ENCODE measurements around the gene KLK15.

Gene KLK15, protein sequence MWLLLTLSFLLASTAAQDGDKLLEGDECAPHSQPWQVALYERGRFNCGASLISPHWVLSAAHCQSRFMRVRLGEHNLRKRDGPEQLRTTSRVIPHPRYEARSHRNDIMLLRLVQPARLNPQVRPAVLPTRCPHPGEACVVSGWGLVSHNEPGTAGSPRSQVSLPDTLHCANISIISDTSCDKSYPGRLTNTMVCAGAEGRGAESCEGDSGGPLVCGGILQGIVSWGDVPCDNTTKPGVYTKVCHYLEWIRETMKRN

GRCh38 chr19:50833117-50833801, at the start of gene KLK15:
TSS of gene KLK15 (minus strand) at chr19:50833574. CDS start at chr19:50831492, 2,082 bp downstream.
- no peak for FAIRE-seq

GRCh38 chr19:50882188-50882587, 48.8 kb upstream of the KLK15 start:
- no peak for FAIRE-seq

- no peak for FAIRE-seq
Observed at GRCh38 chr19:50880241-50880640, 46.9 kb upstream of the KLK15 start.

DNA sequence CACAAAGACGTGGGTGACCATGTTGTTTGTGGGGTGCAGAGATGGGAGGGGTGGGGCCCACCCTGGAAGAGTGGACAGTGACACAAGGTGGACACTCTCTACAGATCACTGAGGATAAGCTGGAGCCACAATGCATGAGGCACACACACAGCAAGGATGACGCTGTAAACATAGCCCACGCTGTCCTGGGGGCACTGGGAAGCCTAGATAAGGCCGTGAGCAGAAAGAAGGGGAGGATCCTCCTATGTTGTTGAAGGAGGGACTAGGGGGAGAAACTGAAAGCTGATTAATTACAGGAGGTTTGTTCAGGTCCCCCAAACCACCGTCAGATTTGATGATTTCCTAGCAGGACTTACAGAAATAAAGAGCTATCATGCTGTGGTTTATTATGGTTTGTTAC, 45.5 kb upstream of the KLK15 start:
- FAIRE-seq = no peak

GRCh38 chr19:50877338-50877737, 44.0 kb upstream of the KLK15 start:
- no peak for FAIRE-seq

DNA sequence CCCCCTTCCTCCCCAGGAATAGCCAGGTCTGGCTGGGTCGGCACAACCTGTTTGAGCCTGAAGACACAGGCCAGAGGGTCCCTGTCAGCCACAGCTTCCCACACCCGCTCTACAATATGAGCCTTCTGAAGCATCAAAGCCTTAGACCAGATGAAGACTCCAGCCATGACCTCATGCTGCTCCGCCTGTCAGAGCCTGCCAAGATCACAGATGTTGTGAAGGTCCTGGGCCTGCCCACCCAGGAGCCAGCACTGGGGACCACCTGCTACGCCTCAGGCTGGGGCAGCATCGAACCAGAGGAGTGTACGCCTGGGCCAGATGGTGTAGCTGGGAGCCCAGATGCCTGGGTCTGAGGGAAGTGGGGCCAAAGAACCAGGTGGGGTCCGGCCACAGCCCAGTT, 43.1 kb upstream of the KLK15 start:
- FAIRE-seq = peak; percentile 39

GRCh38 chr19:50875795-50876422, 42.5 kb upstream of the KLK15 start:
- FAIRE-seq = no peak

DNA sequence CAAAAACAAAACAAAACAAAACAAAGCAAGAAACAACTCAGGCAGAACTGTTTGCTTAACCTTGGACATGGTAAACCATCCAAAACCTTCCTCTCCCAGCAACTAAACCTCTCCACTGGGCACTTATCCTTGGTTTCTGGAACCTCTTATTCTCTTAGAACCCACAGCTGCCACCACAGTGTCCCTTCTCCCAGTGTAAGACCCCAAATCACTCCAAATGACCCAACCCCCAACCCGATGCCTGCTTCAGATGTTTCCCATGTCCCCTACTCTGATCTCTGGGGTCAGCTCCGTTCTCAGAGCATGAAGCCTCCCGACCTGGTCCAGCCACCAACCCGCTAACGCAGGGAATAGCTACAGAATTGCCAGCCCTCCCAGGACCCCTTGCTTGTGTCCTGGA, 40.8 kb upstream of the KLK15 start:
- FAIRE-seq = no peak

DNA sequence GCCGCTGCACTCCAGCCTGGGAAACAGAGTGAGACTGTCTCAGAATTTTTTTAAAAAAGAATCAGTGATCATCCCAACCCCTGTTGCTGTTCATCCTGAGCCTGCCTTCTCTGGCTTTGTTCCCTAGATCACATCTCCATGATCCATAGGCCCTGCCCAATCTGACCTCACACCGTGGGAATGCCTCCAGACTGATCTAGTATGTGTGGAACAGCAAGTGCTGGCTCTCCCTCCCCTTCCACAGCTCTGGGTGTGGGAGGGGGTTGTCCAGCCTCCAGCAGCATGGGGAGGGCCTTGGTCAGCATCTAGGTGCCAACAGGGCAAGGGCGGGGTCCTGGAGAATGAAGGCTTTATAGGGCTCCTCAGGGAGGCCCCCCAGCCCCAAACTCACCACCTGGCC, 39.7 kb upstream of the KLK15 start, which contains the start of gene KLK2:
KLK2 (plus strand) TSS at position 384 of the 400 bp plus-strand sequence. CDS start 35 bp downstream, outside the sequence.
- FAIRE-seq = no peak

DNA sequence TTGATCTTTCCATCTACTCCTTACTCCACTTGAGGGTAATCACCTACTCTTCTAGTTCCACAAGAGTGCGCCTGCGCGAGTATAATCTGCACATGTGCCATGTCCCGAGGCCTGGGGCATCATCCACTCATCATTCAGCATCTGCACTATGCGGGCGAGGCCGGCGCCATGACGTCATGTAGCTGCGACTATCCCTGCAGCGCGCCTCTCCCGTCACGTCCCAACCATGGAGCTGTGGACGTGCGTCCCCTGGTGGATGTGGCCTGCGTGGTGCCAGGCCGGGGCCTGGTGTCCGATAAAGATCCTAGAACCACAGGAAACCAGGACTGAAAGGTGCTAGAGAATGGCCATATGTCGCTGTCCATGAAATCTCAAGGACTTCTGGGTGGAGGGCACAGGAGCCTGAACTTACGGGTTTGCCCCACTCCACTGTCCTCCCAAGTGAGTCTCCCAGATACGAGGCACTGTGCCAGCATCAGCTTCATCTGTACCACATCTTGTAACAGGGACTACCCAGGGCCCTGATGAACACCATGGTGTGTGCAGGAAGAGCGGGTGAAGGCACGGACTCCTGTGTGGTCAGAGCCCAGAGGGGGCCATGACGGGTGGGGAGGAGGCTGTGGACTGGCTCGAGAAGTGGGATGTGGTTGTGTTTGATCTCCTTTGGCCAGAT, 37.2 kb upstream of the KLK15 start:
- no peak for FAIRE-seq

GRCh38 chr19:50869479-50869878, 36.1 kb upstream of the KLK15 start:
- no peak for FAIRE-seq

DNA sequence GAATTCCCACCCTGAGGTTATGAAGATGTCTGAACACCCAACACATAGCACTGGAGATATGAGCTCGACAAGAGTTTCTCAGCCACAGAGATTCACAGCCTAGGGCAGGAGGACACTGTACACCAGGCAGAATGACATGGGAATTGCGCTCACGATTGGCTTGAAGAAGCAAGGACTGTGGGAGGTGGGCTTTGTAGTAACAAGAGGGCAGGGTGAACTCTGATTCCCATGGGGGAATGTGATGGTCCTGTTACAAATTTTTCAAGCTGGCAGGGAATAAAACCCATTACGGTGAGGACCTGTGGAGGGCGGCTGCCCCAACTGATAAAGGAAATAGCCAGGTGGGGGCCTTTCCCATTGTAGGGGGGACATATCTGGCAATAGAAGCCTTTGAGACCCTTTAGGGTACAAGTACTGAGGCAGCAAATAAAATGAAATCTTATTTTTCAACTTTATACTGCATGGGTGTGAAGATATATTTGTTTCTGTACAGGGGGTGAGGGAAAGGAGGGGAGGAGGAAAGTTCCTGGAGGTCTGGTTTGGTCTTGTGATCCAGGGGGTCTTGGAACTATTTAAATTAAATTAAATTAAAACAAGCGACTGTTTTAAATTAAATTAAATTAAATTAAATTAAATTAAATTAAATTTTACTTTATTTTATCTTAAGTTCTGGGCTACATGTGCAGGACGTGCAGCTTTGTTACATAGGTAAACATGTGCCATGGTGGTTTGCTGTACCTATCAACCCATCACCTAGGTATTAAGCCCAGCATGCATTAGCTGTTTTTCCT, 28.3 kb upstream of the KLK15 start:
- no peak for FAIRE-seq

GRCh38 chr19:50861010-50861409, 27.6 kb upstream of the KLK15 start:
- no peak for FAIRE-seq

- FAIRE-seq = no peak
Observed at GRCh38 chr19:50859849-50860248, 26.5 kb upstream of the KLK15 start.

GRCh38 chr19:50858886-50859285, 25.5 kb upstream of the KLK15 start:
- FAIRE-seq = no peak

- no peak for FAIRE-seq
Observed at GRCh38 chr19:50857366-50857765, 24.0 kb upstream of the KLK15 start.

DNA sequence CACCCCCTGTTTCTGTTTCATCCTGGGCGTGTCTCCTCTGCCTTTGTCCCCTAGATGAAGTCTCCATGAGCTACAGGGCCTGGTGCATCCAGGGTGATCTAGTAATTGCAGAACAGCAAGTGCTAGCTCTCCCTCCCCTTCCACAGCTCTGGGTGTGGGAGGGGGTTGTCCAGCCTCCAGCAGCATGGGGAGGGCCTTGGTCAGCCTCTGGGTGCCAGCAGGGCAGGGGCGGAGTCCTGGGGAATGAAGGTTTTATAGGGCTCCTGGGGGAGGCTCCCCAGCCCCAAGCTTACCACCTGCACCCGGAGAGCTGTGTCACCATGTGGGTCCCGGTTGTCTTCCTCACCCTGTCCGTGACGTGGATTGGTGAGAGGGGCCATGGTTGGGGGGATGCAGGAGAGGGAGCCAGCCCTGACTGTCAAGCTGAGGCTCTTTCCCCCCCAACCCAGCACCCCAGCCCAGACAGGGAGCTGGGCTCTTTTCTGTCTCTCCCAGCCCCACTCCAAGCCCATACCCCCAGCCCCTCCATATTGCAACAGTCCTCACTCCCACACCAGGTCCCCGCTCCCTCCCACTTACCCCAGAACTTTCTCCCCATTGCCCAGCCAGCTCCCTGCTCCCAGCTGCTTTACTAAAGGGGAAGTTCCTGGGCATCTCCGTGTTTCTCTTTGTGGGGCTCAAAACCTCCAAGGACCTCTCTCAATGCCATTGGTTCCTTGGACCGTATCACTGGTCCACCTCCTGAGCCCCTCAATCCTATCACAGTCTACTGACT, 21.4 kb upstream of the KLK15 start, which contains the start of gene KLK3:
KLK3 (plus strand) TSS at position 280 of the 775 bp plus-strand sequence; CDS start at position 321, 41 bp downstream.
- no peak for FAIRE-seq

DNA sequence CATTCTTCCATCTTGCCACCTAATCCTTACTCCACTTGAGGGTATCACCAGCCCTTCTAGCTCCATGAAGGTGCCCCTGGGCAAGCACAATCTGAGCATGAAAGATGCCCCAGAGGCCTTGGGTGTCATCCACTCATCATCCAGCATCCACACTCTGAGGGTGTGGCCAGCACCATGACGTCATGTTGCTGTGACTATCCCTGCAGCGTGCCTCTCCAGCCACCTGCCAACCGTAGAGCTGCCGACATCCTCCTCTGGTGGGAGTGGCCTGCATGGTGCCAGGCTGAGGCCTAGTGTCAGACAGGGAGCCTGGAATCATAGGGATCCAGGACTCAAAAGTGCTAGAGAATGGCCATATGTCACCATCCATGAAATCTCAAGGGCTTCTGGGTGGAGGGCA, 18.2 kb upstream of the KLK15 start:
- FAIRE-seq = no peak

GRCh38 chr19:50850738-50851137, 17.4 kb upstream of the KLK15 start:
- no peak for FAIRE-seq

DNA sequence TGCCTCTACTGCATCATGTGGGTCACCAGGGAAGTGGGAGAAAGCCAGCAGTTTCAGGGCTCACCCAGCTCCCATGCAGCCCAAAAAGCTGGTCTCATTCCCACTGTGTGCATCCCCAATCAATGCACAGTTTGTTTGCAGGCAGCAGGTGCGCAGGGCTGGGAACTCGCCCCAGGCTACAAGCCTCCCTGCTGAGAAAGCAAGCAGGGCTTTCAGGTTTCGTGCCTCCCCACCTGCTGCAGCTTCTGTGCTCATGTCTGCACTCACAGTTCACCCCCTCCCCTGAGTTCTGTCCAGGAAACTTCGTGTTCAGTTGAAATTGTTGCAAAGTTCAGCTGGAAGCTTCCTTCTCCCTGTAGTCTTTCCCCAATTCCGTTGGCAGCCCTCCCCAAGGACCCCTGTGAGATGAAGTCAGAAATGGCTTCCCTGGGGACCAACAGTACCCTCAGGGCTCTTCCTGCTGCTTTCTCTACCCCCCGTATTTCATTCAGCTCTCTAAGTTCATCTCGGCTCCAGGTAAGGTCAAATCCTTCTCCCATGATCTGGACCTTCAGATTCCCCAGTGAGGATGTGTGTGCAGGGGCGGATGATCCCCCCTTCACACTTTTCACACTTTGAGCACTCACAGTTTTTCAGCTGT, 11.0 kb upstream of the KLK15 start:
- FAIRE-seq = no peak

DNA sequence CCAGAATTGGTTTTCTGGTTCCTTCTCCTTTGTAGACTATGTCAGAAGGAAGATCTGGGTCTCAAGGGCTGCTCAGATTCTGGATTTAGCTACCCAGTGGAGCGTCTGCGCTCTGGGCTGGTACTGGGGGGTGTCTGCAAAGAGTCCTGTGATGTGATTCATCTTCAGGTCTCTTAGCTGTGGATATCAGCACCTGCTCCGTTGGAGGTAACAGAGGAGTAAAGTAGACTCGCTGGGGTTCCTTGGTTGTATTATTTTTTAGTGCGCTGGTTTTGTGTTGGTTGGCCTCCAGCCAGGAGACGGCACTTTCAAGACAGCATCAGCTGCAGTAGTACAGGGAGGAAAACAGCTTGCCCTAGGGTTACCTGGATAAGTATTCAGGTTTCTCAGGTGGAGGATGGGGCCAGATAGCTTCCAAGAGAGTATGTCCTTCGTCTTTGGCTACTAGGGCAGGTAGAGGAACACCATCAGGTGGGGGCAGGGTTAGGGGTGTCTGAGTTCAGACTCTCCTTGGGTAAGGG, 10.4 kb upstream of the KLK15 start:
- no peak for FAIRE-seq

Measured in endometrium (tissue), 2 donors.